Urothelium cell line (cell line): ENCODE data around the gene SERPINB3.
"Not testable (repeated sequence)": the region's sequence is repeated elsewhere in the genome, so short reads cannot be mapped to it uniquely, and the experiment has no call there.

Experiments used
- DNase-seq: peaks from one replicate; pipeline ENCODE4 v3.0.0; 2011; ENCODE audit warnings: low spot score, mixed read lengths
- FAIRE-seq: peaks from 2 replicates; lab custom pipeline; 2011; peaks lifted over from hg19 to GRCh38; lab: Jason Lieb, UNC

Gene SERPINB3

GRCh38 chr18:63648241-63648640 lies 13.5 kb downstream of the SERPINB3 start:
- no peak for DNase-seq
- no peak for FAIRE-seq

- FAIRE-seq (no peak), DNase-seq (no peak)
These were observed 14.8 kb downstream of the SERPINB3 start for GRCh38 chr18:63646936-63647335.

- FAIRE-seq = not testable (repeated sequence)
These were observed 17.0 kb downstream of the SERPINB3 start for GRCh38 chr18:63644694-63645093.

GRCh38 chr18:63644142-63644541 lies 17.6 kb downstream of the SERPINB3 start, which contains the start of gene SERPINB4:
Gene SERPINB4 (minus strand): TSS chr18:63644256. CDS start chr18:63643577, 679 bp downstream.
- FAIRE-seq, DNase-seq: not testable (repeated sequence)

More at GRCh38 chr18:63644694-63645093, 17.0 kb downstream of the SERPINB3 start:
- not testable (repeated sequence) for DNase-seq

- not testable (repeated sequence) for FAIRE-seq, DNase-seq
These were observed 18.9 kb downstream of the SERPINB3 start for GRCh38 chr18:63642668-63643356.

GRCh38 chr18:63641157-63641680 lies 20.5 kb downstream of the SERPINB3 start:
- not testable (repeated sequence) for DNase-seq, FAIRE-seq

GRCh38 chr18:63637703-63638102 lies 24.0 kb downstream of the SERPINB3 start:
- no peak for FAIRE-seq
- no peak for DNase-seq

GRCh38 chr18:63627819-63628218 lies 33.9 kb downstream of the SERPINB3 start:
- FAIRE-seq (no peak), DNase-seq (no peak)

GRCh38 chr18:63626431-63626830 lies 35.3 kb downstream of the SERPINB3 start:
- no peak for FAIRE-seq
- no peak for DNase-seq

- DNase-seq = no peak
- no peak for FAIRE-seq
These were observed 36.8 kb downstream of the SERPINB3 start for GRCh38 chr18:63624863-63625262.

- no peak for FAIRE-seq
- DNase-seq = no peak
These were observed 42.0 kb downstream of the SERPINB3 start for GRCh38 chr18:63619661-63620060.

GRCh38 chr18:63617915-63618234 lies 43.8 kb downstream of the SERPINB3 start:
- no peak for FAIRE-seq

GRCh38 chr18:63617049-63617914 lies 44.4 kb downstream of the SERPINB3 start:
- DNase-seq = no peak
- FAIRE-seq = no peak

More at GRCh38 chr18:63617915-63618234, 43.8 kb downstream of the SERPINB3 start:
- no peak for DNase-seq

- DNase-seq (no peak), FAIRE-seq (no peak)
These were observed 48.3 kb downstream of the SERPINB3 start for GRCh38 chr18:63613420-63613819.

- FAIRE-seq = no peak
- DNase-seq = no peak
These were observed 55.2 kb downstream of the SERPINB3 start for GRCh38 chr18:63606526-63606925.
